Activated B cell treated with CpG ODN at 0.5 μM for 24 hours (primary cell): ENCODE results near the gene COL5A1. TPM values are rescaled to one million over a fixed set of nuclear protein-coding genes. Genes with fewer than 3 reads are reported as not detected.

ENCODE experiments used
- ATAC-seq: fragments of 200-7000 bp; cut with Tn5 transposase; one replicate; pipeline ENCODE4 v1.10.0; 2021; ENCODE audit warnings: low read depth, mild to moderate bottlenecking, moderate library complexity
- CTCF ChIA-PET: fragments of 350-600 bp; sonication (Branson Sonifier 250); formaldehyde crosslinking; loops from one replicate; lab custom pipeline; 2021; ENCODE audit warnings: antibody characterized with exemption; lab: Charles Lee
- POLR2A ChIA-PET: fragments of 350-600 bp; sonication (Branson Sonifier 250); formaldehyde crosslinking; loops from one replicate; lab custom pipeline; 2021; ENCODE audit warnings: antibody characterized with exemption; lab: Charles Lee
- DNase-seq: peaks from one replicate; pipeline ENCODE4 v3.0.0; 2022
- H3K27ac Mint-ChIP-seq: one replicate; pipeline ENCODE4 v1.8.0; 2020; ENCODE audit warnings: mixed read lengths
- H3K27me3 Mint-ChIP-seq: one replicate; pipeline ENCODE4 v1.8.0; 2021; ENCODE audit warnings: mixed read lengths
- H3K36me3 Mint-ChIP-seq: one replicate; pipeline ENCODE4 v1.8.0; 2021; ENCODE audit warnings: low read depth, mixed read lengths
- H3K4me1 Mint-ChIP-seq: one replicate; pipeline ENCODE4 v1.8.0; 2021; ENCODE audit warnings: mixed read lengths
- H3K4me3 Mint-ChIP-seq: one replicate; pipeline ENCODE4 v1.8.0; 2020; ENCODE audit warnings: mild to moderate bottlenecking, mixed read lengths
- H3K9me3 Mint-ChIP-seq: one replicate; pipeline ENCODE4 v1.8.0; 2020; ENCODE audit warnings: mixed read lengths
- intact Hi-C: fragments of 100-400 bp; cut with micrococcal nuclease; formaldehyde crosslinking; loops from one replicate; pipeline ENCODE4 v1.15.1; 2024
- total RNA-seq: library from RNA; stranded (reverse); gene quantifications from 2 replicates; pipeline ENCODE4 v1.2.3, GENCODE V29; 2022
- TF ChIP-seq, protein P1 (sequence below): fragments of 200-600 bp; IDR thresholded peaks from one replicate; pipeline ENCODE4 v1.8.0; 2022; ENCODE audit warnings: antibody characterized with exemption, mild to moderate bottlenecking

Gene COL5A1
- total RNA-seq, 1 donor from 2014 or later: 0.02 TPM

DNA sequence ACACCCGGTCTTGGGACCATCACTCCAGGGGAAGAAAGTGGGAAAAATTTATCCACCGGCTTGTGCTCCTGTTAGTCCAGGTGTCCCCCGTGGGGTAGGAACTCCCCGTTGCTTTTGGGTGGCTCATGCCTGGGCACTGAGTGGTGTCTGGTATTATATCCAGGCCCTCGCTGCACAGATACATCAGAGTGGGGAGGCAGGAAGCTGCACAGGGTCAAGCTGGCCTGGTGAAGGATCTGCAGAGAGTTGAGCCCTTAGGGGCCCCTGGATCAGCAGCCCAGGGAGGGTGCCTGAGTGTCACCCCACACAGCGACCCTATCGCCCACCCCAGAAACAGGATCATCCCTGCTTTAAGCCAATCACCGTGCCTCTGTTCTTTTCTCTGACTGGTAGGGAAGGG, 24.4 kb upstream of the COL5A1 start:
- ATAC-seq (no peak), DNase-seq (peak; percentile 6)
- TF ChIP-seq, protein P1, sequence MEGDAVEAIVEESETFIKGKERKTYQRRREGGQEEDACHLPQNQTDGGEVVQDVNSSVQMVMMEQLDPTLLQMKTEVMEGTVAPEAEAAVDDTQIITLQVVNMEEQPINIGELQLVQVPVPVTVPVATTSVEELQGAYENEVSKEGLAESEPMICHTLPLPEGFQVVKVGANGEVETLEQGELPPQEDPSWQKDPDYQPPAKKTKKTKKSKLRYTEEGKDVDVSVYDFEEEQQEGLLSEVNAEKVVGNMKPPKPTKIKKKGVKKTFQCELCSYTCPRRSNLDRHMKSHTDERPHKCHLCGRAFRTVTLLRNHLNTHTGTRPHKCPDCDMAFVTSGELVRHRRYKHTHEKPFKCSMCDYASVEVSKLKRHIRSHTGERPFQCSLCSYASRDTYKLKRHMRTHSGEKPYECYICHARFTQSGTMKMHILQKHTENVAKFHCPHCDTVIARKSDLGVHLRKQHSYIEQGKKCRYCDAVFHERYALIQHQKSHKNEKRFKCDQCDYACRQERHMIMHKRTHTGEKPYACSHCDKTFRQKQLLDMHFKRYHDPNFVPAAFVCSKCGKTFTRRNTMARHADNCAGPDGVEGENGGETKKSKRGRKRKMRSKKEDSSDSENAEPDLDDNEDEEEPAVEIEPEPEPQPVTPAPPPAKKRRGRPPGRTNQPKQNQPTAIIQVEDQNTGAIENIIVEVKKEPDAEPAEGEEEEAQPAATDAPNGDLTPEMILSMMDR: no peak
- H3K27me3 Mint-ChIP-seq: peaks cover 14% of the 10 kb centered on the region
- H3K9me3 Mint-ChIP-seq: peaks cover 13% of the 10 kb centered on the region
- POLR2A ChIA-PET: no interaction called here
- no peaks in the 10 kb centered on the region for H3K4me1 Mint-ChIP-seq
- no peak overlapping the region for H3K4me3 Mint-ChIP-seq
- H3K36me3 Mint-ChIP-seq: peaks cover 2% of the 10 kb centered on the region
- no peak overlapping the region for H3K27ac Mint-ChIP-seq
- intact Hi-C loops: no loop called here
- CTCF ChIA-PET: no interaction called here

DNA sequence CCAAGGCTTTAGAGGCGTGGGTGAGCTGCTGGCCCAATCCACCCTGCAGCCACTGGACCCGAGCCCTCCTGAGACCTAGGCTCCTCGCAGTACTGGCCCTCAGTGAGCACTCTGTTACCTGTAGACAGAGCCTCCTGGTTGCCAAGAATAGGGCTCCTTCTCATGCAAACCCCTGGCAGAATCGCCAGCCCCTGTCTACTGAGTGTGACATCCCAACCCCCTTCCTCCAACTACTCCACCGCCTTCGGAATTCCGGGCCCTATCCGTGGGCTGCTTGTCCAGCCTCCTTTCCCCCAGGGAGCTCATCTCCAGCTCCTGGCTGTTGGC, 23.8 kb upstream of the COL5A1 start:
- ATAC-seq (no peak), DNase-seq (no peak)
- Mint-ChIP-seq H3K27ac (no peak overlapping the region), H3K36me3 (no peaks in the 10 kb centered on the region), H3K27me3 (peaks cover 14% of the 10 kb centered on the region), H3K4me3 (no peak overlapping the region), H3K4me1 (no peaks in the 10 kb centered on the region), H3K9me3 (peaks cover 9% of the 10 kb centered on the region)
- POLR2A ChIA-PET: no interaction called here
- CTCF ChIA-PET: no interaction called here
- TF ChIP-seq, protein P1: no peak
- intact Hi-C loops: no loop called here

DNA sequence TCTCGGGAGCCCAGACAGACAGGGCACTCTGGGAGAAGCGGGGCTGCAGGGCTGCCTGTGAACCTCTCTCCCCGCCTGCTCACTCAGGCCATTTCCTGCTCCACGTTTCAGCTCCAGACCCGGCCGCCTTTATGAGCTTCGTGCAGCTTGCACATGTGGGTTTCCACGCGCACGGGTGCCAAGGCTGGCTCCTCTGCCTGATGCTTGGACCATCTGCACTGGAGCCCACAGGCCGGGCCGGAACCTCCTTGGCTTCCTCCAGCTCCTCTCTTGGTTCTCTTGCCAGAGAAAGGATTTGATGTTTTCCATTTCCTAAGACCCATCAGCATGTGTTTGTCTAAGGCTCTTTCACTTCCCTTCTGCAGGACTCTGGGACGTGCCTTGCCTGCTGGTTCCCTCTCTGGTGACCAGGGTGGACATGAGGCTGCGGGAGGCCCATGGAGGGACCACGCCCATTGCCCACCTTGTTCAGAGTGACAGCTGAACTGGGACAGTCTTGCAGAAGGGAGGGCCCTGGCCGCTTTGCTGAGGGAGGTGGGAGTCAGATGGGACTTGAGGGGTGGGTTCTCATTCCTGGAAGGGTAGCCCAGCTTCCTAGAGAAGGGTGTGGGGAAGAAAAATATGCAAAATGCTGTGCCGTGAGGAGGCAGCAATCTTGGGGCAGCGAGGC, 23.3 kb upstream of the COL5A1 start:
- intact Hi-C loops: no loop called here
- Mint-ChIP-seq H3K27me3 (peaks cover 14% of the 10 kb centered on the region), H3K4me1 (no peaks in the 10 kb centered on the region), H3K4me3 (no peak overlapping the region), H3K9me3 (peaks cover 7% of the 10 kb centered on the region), H3K27ac (no peak overlapping the region), H3K36me3 (no peaks in the 10 kb centered on the region)
- peak; percentile 4 for DNase-seq
- TF ChIP-seq, protein P1: no peak
- no peak for ATAC-seq
- POLR2A ChIA-PET: no interaction called here
- CTCF ChIA-PET: no interaction called here

DNA sequence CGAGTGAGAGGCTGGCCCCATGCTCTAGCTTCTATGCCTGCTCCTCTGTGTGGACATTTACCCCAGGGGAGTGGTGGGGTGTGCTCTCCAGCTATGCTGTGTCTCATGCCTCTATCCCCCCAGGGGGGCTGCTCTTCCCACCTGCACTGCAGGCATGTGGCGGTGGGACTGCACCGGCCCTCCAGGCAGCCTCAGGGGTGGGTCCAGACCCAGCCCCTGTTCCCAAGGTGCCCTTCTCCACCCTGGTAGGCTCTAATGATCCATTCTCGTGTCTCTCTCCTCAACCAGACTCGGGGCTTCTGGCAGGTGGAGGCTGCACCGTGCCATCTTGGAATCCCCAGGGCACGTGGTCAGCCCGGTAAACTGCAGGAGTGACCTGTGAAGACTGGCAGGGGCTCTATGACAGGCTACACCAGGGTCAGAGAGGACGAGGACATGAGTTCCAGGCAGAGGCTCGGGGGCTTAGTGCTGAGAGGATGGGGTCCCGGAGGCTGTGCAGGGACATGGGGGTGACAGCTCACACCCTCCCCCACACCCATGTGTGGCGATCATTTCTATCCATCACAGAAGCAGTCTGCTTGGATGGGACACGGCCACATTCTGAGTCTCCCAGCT, 22.7 kb upstream of the COL5A1 start:
- CTCF ChIA-PET: no interaction called here
- H3K27me3 Mint-ChIP-seq: peaks cover 16% of the 10 kb centered on the region
- no peak overlapping the region for H3K4me3 Mint-ChIP-seq
- intact Hi-C loops: no loop called here
- no peaks in the 10 kb centered on the region for H3K4me1 Mint-ChIP-seq
- no peak for ATAC-seq
- H3K27ac Mint-ChIP-seq: no peak overlapping the region
- peak; percentile 4 for DNase-seq
- POLR2A ChIA-PET: no interaction called here
- H3K9me3 Mint-ChIP-seq: peaks cover 5% of the 10 kb centered on the region
- H3K36me3 Mint-ChIP-seq: no peaks in the 10 kb centered on the region
- TF ChIP-seq, protein P1: no peak

DNA sequence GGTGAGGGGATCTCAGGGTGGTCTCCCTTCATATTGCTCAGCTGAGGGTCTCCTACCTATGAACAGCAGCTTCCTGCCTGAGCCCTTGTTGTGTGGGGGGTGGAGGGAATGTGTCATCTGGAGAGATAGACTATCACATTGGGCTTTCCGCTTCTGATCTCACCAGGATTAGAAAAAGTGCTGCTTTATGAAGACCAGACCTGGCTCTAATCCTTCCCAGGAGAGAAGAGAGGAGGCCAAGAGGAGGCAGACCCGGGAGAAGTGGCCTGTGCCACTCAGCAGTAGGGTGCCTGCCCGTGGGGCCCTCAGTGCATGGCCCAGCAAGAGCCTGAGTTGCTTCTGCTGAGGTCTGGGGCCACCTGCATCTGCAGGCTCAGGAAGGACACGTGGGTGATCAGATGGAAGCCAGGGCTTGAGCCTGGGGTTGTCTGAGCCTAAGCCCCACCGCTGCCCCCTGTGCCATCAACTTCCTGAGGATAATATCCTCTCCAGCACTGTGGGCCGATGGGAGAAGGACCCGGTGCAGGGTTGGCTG, 22.1 kb upstream of the COL5A1 start:
- CTCF ChIA-PET: no interaction called here
- no peak overlapping the region for H3K4me3 Mint-ChIP-seq
- no peak for ATAC-seq
- POLR2A ChIA-PET: no interaction called here
- no peak overlapping the region for H3K27ac Mint-ChIP-seq
- peaks cover 3% of the 10 kb centered on the region for H3K9me3 Mint-ChIP-seq
- TF ChIP-seq, protein P1: no peak
- H3K27me3 Mint-ChIP-seq: peaks cover 16% of the 10 kb centered on the region
- peak; percentile 5 for DNase-seq
- intact Hi-C loops: no loop called here
- no peaks in the 10 kb centered on the region for H3K36me3 Mint-ChIP-seq
- no peaks in the 10 kb centered on the region for H3K4me1 Mint-ChIP-seq
